Epithelial cell of esophagus (primary cell): Measurements from ENCODE around the gene ZSCAN5B.

ENCODE experiments used
- DNase-seq: peaks from one replicate; pipeline ENCODE4 v3.0.0; 2010; ENCODE audit warnings: low read depth
- H3K4me3 ChIP-seq: 2 replicates; pipeline ENCODE4 v1.5.1; 2011; ENCODE audit warnings: mild to moderate bottlenecking, low read length, control low read depth
- TF ChIP-seq, protein P1 (sequence below): IDR thresholded peaks from 2 replicates; pipeline ENCODE4 v1.5.1; 2011; ENCODE audit warnings: low read depth, mild to moderate bottlenecking, low read length, control low read depth, inconsistent platforms; ENCODE audit not compliant: insufficient read depth; ENCODE audit errors: missing control alignments

The ZSCAN5B gene

GRCh38 chr19:56145698-56146097 lies 51.9 kb downstream of the ZSCAN5B start:
- H3K4me3 ChIP-seq: no peak overlapping the region
- DNase-seq: no peak
- TF ChIP-seq, protein P1, sequence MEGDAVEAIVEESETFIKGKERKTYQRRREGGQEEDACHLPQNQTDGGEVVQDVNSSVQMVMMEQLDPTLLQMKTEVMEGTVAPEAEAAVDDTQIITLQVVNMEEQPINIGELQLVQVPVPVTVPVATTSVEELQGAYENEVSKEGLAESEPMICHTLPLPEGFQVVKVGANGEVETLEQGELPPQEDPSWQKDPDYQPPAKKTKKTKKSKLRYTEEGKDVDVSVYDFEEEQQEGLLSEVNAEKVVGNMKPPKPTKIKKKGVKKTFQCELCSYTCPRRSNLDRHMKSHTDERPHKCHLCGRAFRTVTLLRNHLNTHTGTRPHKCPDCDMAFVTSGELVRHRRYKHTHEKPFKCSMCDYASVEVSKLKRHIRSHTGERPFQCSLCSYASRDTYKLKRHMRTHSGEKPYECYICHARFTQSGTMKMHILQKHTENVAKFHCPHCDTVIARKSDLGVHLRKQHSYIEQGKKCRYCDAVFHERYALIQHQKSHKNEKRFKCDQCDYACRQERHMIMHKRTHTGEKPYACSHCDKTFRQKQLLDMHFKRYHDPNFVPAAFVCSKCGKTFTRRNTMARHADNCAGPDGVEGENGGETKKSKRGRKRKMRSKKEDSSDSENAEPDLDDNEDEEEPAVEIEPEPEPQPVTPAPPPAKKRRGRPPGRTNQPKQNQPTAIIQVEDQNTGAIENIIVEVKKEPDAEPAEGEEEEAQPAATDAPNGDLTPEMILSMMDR: no peak

DNA sequence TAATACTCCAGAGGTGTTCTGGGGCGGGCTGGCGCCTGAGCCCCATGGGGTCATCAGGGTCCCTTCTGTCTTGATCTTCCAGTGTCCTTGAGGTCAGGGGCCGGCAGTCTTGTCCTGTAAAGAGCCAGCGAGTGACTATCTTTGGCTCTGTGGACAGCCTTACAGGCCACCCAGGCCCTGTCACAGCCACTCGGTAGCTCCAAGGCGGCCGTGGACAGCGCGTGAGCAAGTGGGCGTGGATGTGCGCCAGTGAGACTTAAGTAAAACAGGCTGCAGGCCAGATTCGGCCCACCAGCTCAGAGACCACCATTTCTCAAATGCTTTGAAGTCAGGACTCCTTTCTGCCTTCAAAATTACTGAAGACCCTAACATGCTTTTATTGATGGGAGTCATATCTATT lies 52.8 kb downstream of the ZSCAN5B start:
- no peak for DNase-seq
- H3K4me3 ChIP-seq: no peak overlapping the region
- TF ChIP-seq, protein P1: no peak

- DNase-seq: no peak
- H3K4me3 ChIP-seq: no peak overlapping the region
- TF ChIP-seq, protein P1: no peak
Measured at GRCh38 chr19:56144376-56144775, 53.2 kb downstream of the ZSCAN5B start.

GRCh38 chr19:56142897-56143434 lies 54.6 kb downstream of the ZSCAN5B start:
- TF ChIP-seq, protein P1: no peak
- no peak overlapping the region for H3K4me3 ChIP-seq
- no peak for DNase-seq

DNA sequence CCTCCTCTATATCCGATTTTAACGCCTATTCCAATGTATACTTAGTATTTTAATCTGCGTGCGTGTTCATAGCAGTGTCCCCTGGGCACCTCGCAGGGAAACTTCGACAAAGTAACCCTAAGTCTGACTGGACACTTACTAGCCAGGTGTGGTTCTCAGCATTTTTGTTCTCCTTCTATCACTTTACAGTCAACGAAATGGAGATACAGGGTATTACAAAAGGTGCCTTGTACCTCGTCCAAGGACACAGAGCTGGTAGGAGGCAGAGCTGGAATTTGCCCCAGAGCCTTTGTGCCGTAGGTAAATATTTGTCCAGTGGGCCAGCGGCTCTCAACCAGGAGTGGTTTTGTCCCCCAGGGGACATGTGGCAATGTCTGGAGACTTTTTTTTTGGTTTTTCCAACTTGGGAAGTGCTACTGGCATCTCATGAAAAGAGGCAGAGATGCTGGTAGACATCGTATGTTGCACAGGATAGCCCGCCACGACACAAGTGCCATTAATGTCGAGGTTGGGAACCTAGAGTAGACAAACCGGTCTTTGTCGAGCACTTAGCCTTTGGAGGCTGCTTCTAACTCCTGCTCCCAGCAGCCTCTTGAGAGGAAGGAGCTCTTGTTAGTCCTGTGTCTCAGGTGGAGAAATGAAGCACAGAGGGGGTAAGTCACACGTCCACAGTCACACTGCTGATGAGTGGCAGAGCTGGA lies 55.3 kb downstream of the ZSCAN5B start:
- peak overlapping the region; percentile 61 for H3K4me3 ChIP-seq
- TF ChIP-seq, protein P1: no peak
- peak; percentile 31 for DNase-seq

GRCh38 chr19:56141417-56141993 lies 56.1 kb downstream of the ZSCAN5B start:
- H3K4me3 ChIP-seq: peak overlapping the region; percentile 61
- DNase-seq: no peak

More at GRCh38 chr19:56141417-56141993, 56.1 kb downstream of the ZSCAN5B start:
- TF ChIP-seq, protein P1: no peak
